ENCODE data around the gene FOXP1.

- TF ChIP-seq CTCF (IDR thresholded peaks at IDR 0.05) (no peak), POLR2A (IDR thresholded peaks at IDR 0.05) (no peak)
Observed at GRCh38 chr3:71444028-71444860, 139.3 kb downstream of the FOXP1 start.

Measured in uterus (tissue), 2 donors.